Measurements from ENCODE around the gene PPP1R27.

- TF ChIP-seq CTCF (IDR thresholded peaks at IDR 0.05; ENCODE audit: insufficient read depth, low read depth, low read length): no peak
- TF ChIP-seq EZH2 (IDR thresholded peaks at IDR 0.05; ENCODE audit: insufficient read depth, low read length): no peak
Measured at GRCh38 chr17:81852237-81852636, 17.4 kb upstream of the PPP1R27 start.
